ENCODE data around the gene ARL5C. TPM values are rescaled to one million over a fixed set of nuclear protein-coding genes. Genes with fewer than 3 reads are reported as not detected.

The ARL5C gene
- total RNA-seq, 4 donors from 2014 or later = not detected

GRCh38 chr17:39141294-39141693 lies 24.7 kb downstream of the ARL5C start:
- no peak for DNase-seq
- whole genome bisulfite sequencing, 2 donors (ENCODE audit: low coverage in 1 of 2) = 91 to 100% methylated on average over 4 to 5 of the region's 5 CpGs
- H3K27ac ChIP-seq = no peak overlapping the region
- no peaks in the 10 kb centered on the region for H3K9me3 ChIP-seq
- peaks cover 0 to 6% (median 0%) of the 10 kb centered on the region in 4 donors for H3K4me1 ChIP-seq
- H3K27me3 ChIP-seq = no peaks in the 10 kb centered on the region
- intact Hi-C loops (cut with DNase I; ENCODE audit: low total_unique reads) = no loop called here
- TF ChIP-seq POLR2A (IDR thresholded peaks at IDR 0.05) (no peak), POLR2AphosphoS5 (IDR thresholded peaks at IDR 0.05) (no peak), EP300 (IDR thresholded peaks at IDR 0.05; ENCODE audit: low read depth) (no peak)
- TF ChIP-seq, protein P1, sequence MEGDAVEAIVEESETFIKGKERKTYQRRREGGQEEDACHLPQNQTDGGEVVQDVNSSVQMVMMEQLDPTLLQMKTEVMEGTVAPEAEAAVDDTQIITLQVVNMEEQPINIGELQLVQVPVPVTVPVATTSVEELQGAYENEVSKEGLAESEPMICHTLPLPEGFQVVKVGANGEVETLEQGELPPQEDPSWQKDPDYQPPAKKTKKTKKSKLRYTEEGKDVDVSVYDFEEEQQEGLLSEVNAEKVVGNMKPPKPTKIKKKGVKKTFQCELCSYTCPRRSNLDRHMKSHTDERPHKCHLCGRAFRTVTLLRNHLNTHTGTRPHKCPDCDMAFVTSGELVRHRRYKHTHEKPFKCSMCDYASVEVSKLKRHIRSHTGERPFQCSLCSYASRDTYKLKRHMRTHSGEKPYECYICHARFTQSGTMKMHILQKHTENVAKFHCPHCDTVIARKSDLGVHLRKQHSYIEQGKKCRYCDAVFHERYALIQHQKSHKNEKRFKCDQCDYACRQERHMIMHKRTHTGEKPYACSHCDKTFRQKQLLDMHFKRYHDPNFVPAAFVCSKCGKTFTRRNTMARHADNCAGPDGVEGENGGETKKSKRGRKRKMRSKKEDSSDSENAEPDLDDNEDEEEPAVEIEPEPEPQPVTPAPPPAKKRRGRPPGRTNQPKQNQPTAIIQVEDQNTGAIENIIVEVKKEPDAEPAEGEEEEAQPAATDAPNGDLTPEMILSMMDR (IDR thresholded peaks at IDR 0.05) = no peak
- no peak overlapping the region for H3K4me3 ChIP-seq
- no peaks in the 10 kb centered on the region for H3K36me3 ChIP-seq
- in situ Hi-C loops (cut with MboI; ENCODE audit: low pct_ligation_motif_present in 1 of 4, low pct_unique_long_range_greater_than_20kb in 1 of 4, low sequenced_read_pairs in 3 of 4) = no loop called here

DNA sequence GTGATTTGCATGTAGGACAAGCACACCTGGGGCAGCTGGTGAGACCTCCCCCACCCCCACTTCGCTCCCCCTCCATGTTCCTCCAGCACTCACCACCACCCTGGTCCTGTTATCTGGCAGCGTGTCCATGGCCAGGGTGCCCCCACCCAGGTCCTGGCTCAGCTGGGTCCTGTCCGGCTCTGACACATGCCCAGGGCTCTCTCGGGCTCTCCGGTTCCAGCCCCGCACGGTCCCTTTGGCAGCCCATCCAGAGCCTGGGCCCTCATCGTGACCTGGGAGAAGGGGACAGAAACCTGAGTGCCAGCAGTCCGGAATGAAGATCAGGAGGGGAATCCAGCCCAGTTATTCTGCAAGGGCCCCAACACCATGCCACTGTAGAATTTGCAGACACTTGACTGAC lies 26.4 kb downstream of the ARL5C start:
- DNase-seq = no peak
- TF ChIP-seq POLR2A (IDR thresholded peaks at IDR 0.05) (no peak), EP300 (IDR thresholded peaks at IDR 0.05; ENCODE audit: low read depth) (no peak), POLR2AphosphoS5 (IDR thresholded peaks at IDR 0.05) (no peak)
- TF ChIP-seq, protein P1 (IDR thresholded peaks at IDR 0.05) = no peak
- H3K4me3 ChIP-seq = no peak overlapping the region
- no peak overlapping the region for H3K27ac ChIP-seq
- 96% methylated on average over 9 of the region's 9 CpGs; no CpG with 5 or more reads in 1 of the 2 donors for WGBS, 2 donors (ENCODE audit: low coverage in 1 of 2)
- intact Hi-C loops (cut with DNase I; ENCODE audit: low total_unique reads) (no loop called here), in situ Hi-C loops (cut with MboI; ENCODE audit: low pct_ligation_motif_present in 1 of 4, low pct_unique_long_range_greater_than_20kb in 1 of 4, low sequenced_read_pairs in 3 of 4) (no loop called here)
- no peaks in the 10 kb centered on the region for H3K9me3 ChIP-seq
- no peaks in the 10 kb centered on the region for H3K27me3 ChIP-seq
- H3K36me3 ChIP-seq = no peaks in the 10 kb centered on the region
- peaks cover 0 to 2% (median 0%) of the 10 kb centered on the region in 4 donors for H3K4me1 ChIP-seq

GRCh38 chr17:39139161-39139511 lies 26.8 kb downstream of the ARL5C start:
- Histone ChIP-seq H3K36me3 (no peaks in the 10 kb centered on the region), H3K4me1 (no peaks in the 10 kb centered on the region), H3K27me3 (no peaks in the 10 kb centered on the region), H3K27ac (no peak overlapping the region), H3K4me3 (no peak overlapping the region), H3K9me3 (no peaks in the 10 kb centered on the region)
- 58% methylated on average over 2 of the region's 2 CpGs; no CpG with 5 or more reads in 1 of the 2 donors for WGBS, 2 donors (ENCODE audit: low coverage in 1 of 2)
- no peak for DNase-seq
- in situ Hi-C loops (cut with MboI; ENCODE audit: low pct_ligation_motif_present in 1 of 4, low pct_unique_long_range_greater_than_20kb in 1 of 4, low sequenced_read_pairs in 3 of 4) = no loop called here
- intact Hi-C loops (cut with DNase I; ENCODE audit: low total_unique reads) = no loop called here
- TF ChIP-seq, protein P1 (IDR thresholded peaks at IDR 0.05) = no peak
- TF ChIP-seq POLR2A (IDR thresholded peaks at IDR 0.05) = no peak
- TF ChIP-seq EP300 (IDR thresholded peaks at IDR 0.05; ENCODE audit: low read depth) = no peak
- no peak for TF ChIP-seq POLR2AphosphoS5 (IDR thresholded peaks at IDR 0.05)

- H3K4me3 ChIP-seq = no peak overlapping the region
- WGBS, 2 donors (ENCODE audit: low coverage in 1 of 2) = 79 to 87% methylated on average over 3 to 13 of the region's 13 CpGs
- no peaks in the 10 kb centered on the region for H3K9me3 ChIP-seq
- no peaks in the 10 kb centered on the region for H3K36me3 ChIP-seq
- H3K27ac ChIP-seq = no peak overlapping the region
- TF ChIP-seq POLR2A (IDR thresholded peaks at IDR 0.05) = no peak
- no peak for TF ChIP-seq POLR2AphosphoS5 (IDR thresholded peaks at IDR 0.05)
- TF ChIP-seq EP300 (IDR thresholded peaks at IDR 0.05; ENCODE audit: low read depth) = no peak
- TF ChIP-seq, protein P1 (IDR thresholded peaks at IDR 0.05) = no peak
- H3K27me3 ChIP-seq = no peaks in the 10 kb centered on the region
- no peak for DNase-seq
- no peaks in the 10 kb centered on the region for H3K4me1 ChIP-seq
- in situ Hi-C loops (cut with MboI; ENCODE audit: low pct_ligation_motif_present in 1 of 4, low pct_unique_long_range_greater_than_20kb in 1 of 4, low sequenced_read_pairs in 3 of 4) = no loop called here
- intact Hi-C loops (cut with DNase I; ENCODE audit: low total_unique reads) = no loop called here
These were observed 27.4 kb downstream of the ARL5C start for GRCh38 chr17:39138431-39139160.
